K562 (cell line): ENCODE measurements around the gene KCNA2. TPM values are rescaled to one million over a fixed set of nuclear protein-coding genes. Genes with fewer than 3 reads are reported as not detected.

Experiments
- ATAC-seq: fragments of 200-7000 bp; cut with Tn5 transposase; 3 replicates; pipeline ENCODE4 v1.9.1; 2020; ENCODE audit warnings: moderate library complexity
- BruUV-seq: library from RNA; stranded (reverse); fragments of 400-500 nt; replicated peaks from 2 replicates; lab custom pipeline; 2021; lab: Mats Ljungman, UMichigan
- CTCF ChIA-PET: fragments of 300-600 bp; formaldehyde crosslinking; extraction: SDS; loops from one replicate; lab custom pipeline; 2021; ENCODE audit warnings: low intra/inter-chr PET ratio; lab: Yijun Ruan, JAX
- POLR2A ChIA-PET: fragments of 300-600, 350-650 bp; sonication (Branson Sonifier 250); formaldehyde crosslinking; extraction: SDS; loops from one replicate; lab custom pipeline; 2021; ENCODE audit warnings: antibody characterized with exemption, inconsistent platforms; lab: Yijun Ruan, JAX
- DNase-seq, 4 experiments: peaks; one replicate each; pipeline versions ENCODE4 v3.0.0 to v3.0.0-alpha.2; 2011 to 2018; ENCODE audit warnings: low spot score in 3 of 4, mixed read lengths in 3 of 4; ENCODE audit errors: extremely low read depth in 1 of 4
- FAIRE-seq: peaks from 2 replicates; lab custom pipeline; 2011; peaks lifted over from hg19 to GRCh38; lab: Jason Lieb, UNC
- H2AFZ ChIP-seq: 2 replicates; pipeline ENCODE4 v1.6.0; 2011; ENCODE audit warnings: low read depth, low read length, control low read depth, inconsistent platforms
- H3K27ac ChIP-seq: fragments of 200-600 bp; 3 replicates; pipeline ENCODE4 v1.8.0; 2011; ENCODE audit warnings: low read depth, mild to moderate bottlenecking, control low read depth, inconsistent platforms, low read length, moderate library complexity, mixed read lengths; ENCODE audit errors: extremely low read depth
- H3K27me3 ChIP-seq, 2 experiments: fragments of 300-600 bp in 1 of 2; 2 replicates in 1 of 2; 3 replicates in 1 of 2; pipeline versions ENCODE4 v1.6.0 to v1.8.0; 2011; ENCODE audit warnings: inconsistent platforms in 2 of 2, low read length in 2 of 2, mild to moderate bottlenecking in 1 of 2, mixed read lengths in 1 of 2, moderate library complexity in 1 of 2; ENCODE audit not compliant: control insufficient read depth in 2 of 2, insufficient read depth in 2 of 2
- H3K36me3 ChIP-seq: fragments of 300-600 bp; 3 replicates; pipeline ENCODE4 v1.8.0; 2011; ENCODE audit warnings: mild to moderate bottlenecking, low read length, inconsistent platforms; ENCODE audit not compliant: control insufficient read depth, insufficient read depth
- H3K4me1 ChIP-seq, 2 experiments: fragments of 200-600 bp in 1 of 2; replicated peaks in 1 of 2; 2 replicates in 1 of 2; 3 replicates in 1 of 2; pipeline versions ENCODE4 v1.5.1 to v1.8.0; 2011; ENCODE audit warnings: inconsistent platforms in 2 of 2, low read length in 2 of 2, mild to moderate bottlenecking in 1 of 2, mixed read lengths in 1 of 2, moderate library complexity in 1 of 2; ENCODE audit not compliant: control insufficient read depth in 2 of 2, insufficient read depth in 2 of 2
- H3K4me2 ChIP-seq: 2 replicates; pipeline ENCODE4 v1.6.1; 2011; ENCODE audit warnings: low read length, control low read depth, inconsistent platforms, mixed read lengths; ENCODE audit not compliant: insufficient read depth
- H3K4me3 ChIP-seq: fragments of 200-600 bp; sonication (generic), shearing (Covaris generic); 2 replicates; pipeline ENCODE4 v1.5.1; 2016; ENCODE audit warnings: control low read depth, inconsistent platforms
- H3K79me2 ChIP-seq: fragments of 200-600 bp; 3 replicates; pipeline ENCODE4 v1.8.0; 2011; ENCODE audit warnings: low read length, inconsistent platforms; ENCODE audit not compliant: control insufficient read depth, insufficient read depth
- H3K9ac ChIP-seq, 2 experiments: 2 replicates each; pipeline versions ENCODE4 v1.6.0 to v1.6.1; 2011; ENCODE audit warnings: low read depth in 2 of 2, low read length in 2 of 2, control low read depth in 1 of 2, inconsistent platforms in 1 of 2, mild to moderate bottlenecking in 1 of 2, mixed read lengths in 1 of 2; ENCODE audit not compliant: insufficient read depth in 1 of 2
- H3K9me1 ChIP-seq: one replicate; pipeline ENCODE4 v1.6.0; 2011; ENCODE audit warnings: inconsistent platforms, mild to moderate bottlenecking, low read length, moderate library complexity; ENCODE audit not compliant: control insufficient read depth, insufficient read depth
- H3K9me3 ChIP-seq: replicated peaks from 2 replicates; pipeline ENCODE4 v1.5.1; 2011; ENCODE audit warnings: low read depth, low read length, inconsistent platforms; ENCODE audit not compliant: control insufficient read depth, insufficient read depth
- H4K20me1 ChIP-seq: replicated peaks from 2 replicates; pipeline ENCODE4 v1.6.1; 2011; ENCODE audit warnings: low read length, inconsistent platforms, mixed read lengths; ENCODE audit not compliant: control insufficient read depth, insufficient read depth
- ZSCAN29 ChIP-seq: fragments of 450-650 bp; IDR thresholded peaks from 2 replicates; pipeline ENCODE4 v1.6.1; 2017
- WGBS: fragments of 100-300 bp; shearing (Covaris generic); methylation state at CpG from one replicate; pipeline ENCODE4 v1.1.6; 2016; ENCODE audit warnings: low coverage, mixed read lengths; ENCODE audit not compliant: insufficient coverage; ENCODE audit errors: missing lambda C conversion rate; 5-methylcytosine and 5-hydroxymethylcytosine counted together
- in situ Hi-C: fragments of 300-500 bp; cut with MboI; formaldehyde crosslinking; loops from 4 replicates; pipeline ENCODE4 v1.15.0; 2018; ENCODE audit warnings: inconsistent platforms, mixed read lengths
- intact Hi-C: fragments of 100-400 bp; cut with micrococcal nuclease; formaldehyde crosslinking; loops from 2 replicates; pipeline ENCODE4 v1.14.2; 2022
- polyA plus RNA-seq, 8 experiments: library from polyadenylated mRNA; depleted of rRNA in 4 of 8; stranded (reverse) in 5 of 8; unstranded in 3 of 8; fragments of >200 nt; fragmentation: Nextera tagmentation in 2 of 8; fragmentation: Illumina TruSeq in 1 of 8; extraction: Ambion mirVana in 2 of 8; extraction: Trizol in 1 of 8; gene quantifications; 2 replicates each; pipeline versions ENCODE4 v1.2.1 to v1.2.3, GENCODE V29; 2011 to 2014; ENCODE audit warnings: inconsistent platforms in 1 of 8, missing spikeins in 1 of 8
- total RNA-seq, 7 experiments: library from RNA; depleted of rRNA in 6 of 7; stranded (reverse); fragments of >200 nt in 6 of 7; fragmentation: Illumina TruSeq in 2 of 7; extraction: Trizol in 2 of 7; gene quantifications; 2 replicates each; pipeline versions ENCODE4 v1.2.1 to v1.2.3, GENCODE V29; 2011 to 2021; ENCODE audit warnings: low replicate concordance in 1 of 7
- TF ChIP-seq, protein P1 (sequence below): fragments of 250-450 bp; sonication (Bioruptor Pico); IDR thresholded peaks from 2 replicates; pipeline ENCODE4 v1.5.0; 2020; ENCODE audit warnings: mild to moderate bottlenecking, borderline replicate concordance
- TF ChIP-seq, protein P2 (sequence below): IDR thresholded peaks from 2 replicates; pipeline ENCODE4 v1.6.1; 2011; ENCODE audit not compliant: insufficient read length; ENCODE audit errors: extremely low read depth

The KCNA2 gene
- total and polyA plus RNA-seq, 9 of the 15 experiments (the other 6 are each of a cell fraction or from before 2014, with no cell fraction given): not detected

- TF ChIP-seq, protein P1, sequence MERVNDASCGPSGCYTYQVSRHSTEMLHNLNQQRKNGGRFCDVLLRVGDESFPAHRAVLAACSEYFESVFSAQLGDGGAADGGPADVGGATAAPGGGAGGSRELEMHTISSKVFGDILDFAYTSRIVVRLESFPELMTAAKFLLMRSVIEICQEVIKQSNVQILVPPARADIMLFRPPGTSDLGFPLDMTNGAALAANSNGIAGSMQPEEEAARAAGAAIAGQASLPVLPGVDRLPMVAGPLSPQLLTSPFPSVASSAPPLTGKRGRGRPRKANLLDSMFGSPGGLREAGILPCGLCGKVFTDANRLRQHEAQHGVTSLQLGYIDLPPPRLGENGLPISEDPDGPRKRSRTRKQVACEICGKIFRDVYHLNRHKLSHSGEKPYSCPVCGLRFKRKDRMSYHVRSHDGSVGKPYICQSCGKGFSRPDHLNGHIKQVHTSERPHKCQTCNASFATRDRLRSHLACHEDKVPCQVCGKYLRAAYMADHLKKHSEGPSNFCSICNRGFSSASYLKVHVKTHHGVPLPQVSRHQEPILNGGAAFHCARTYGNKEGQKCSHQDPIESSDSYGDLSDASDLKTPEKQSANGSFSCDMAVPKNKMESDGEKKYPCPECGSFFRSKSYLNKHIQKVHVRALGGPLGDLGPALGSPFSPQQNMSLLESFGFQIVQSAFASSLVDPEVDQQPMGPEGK: no peak
These were observed 24.9 kb upstream of the KCNA2 start (continued) for GRCh38 chr1:110630839-110631663.

- ChIA-PET CTCF (no interaction called here), POLR2A (interaction anchor here (0.6 to 0.7 kb wide), 2 partner anchors 39 to 819 kb away, joined by 3 read pairs; no protein-coding TSS in a partner anchor)
- H3K4me1 ChIP-seq: no peaks in the 10 kb centered on the region
- no peak overlapping the region for H3K4me2 ChIP-seq
- no peak overlapping the region for H3K4me3 ChIP-seq
- H2AFZ ChIP-seq: no peak overlapping the region
- H3K27me3 ChIP-seq: peaks cover 0 to 18% of the 10 kb centered on the region in 2 experiments; a peak in 2 of 5 replicates
- no peaks in the 10 kb centered on the region for H3K36me3 ChIP-seq
- H3K9me3 ChIP-seq: no peaks in the 10 kb centered on the region
- DNase-seq (no peak), ATAC-seq (no peak), FAIRE-seq (no peak)
- under 1% methylated on average over 6 of the region's 6 CpGs for WGBS
- intact Hi-C loops (no loop called here), in situ Hi-C loops (no loop called here)
- no peaks in the 10 kb centered on the region for H3K9me1 ChIP-seq
- no peak overlapping the region for H3K9ac ChIP-seq
- no peaks in the 10 kb centered on the region for H3K79me2 ChIP-seq
- peaks cover 5% of the 10 kb centered on the region; the same call in 1 of the 2 replicates for H4K20me1 ChIP-seq
- BruUV-seq: no TSS peak
- TF ChIP-seq ZSCAN29: no peak
- TF ChIP-seq, protein P2, sequence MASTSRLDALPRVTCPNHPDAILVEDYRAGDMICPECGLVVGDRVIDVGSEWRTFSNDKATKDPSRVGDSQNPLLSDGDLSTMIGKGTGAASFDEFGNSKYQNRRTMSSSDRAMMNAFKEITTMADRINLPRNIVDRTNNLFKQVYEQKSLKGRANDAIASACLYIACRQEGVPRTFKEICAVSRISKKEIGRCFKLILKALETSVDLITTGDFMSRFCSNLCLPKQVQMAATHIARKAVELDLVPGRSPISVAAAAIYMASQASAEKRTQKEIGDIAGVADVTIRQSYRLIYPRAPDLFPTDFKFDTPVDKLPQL: no peak
- no peak overlapping the region for H3K27ac ChIP-seq
These were observed 22.4 kb upstream of the KCNA2 start for GRCh38 chr1:110628323-110629105.
